ENCODE results near the gene SLC5A4. TPM values are rescaled to one million over a fixed set of nuclear protein-coding genes. Genes with fewer than 3 reads are reported as not detected.

Gene SLC5A4
- polyA plus RNA-seq, 1 donor (not counting 4 experiments of a cell fraction or from before 2014, with no cell fraction given), result not detected

DNA sequence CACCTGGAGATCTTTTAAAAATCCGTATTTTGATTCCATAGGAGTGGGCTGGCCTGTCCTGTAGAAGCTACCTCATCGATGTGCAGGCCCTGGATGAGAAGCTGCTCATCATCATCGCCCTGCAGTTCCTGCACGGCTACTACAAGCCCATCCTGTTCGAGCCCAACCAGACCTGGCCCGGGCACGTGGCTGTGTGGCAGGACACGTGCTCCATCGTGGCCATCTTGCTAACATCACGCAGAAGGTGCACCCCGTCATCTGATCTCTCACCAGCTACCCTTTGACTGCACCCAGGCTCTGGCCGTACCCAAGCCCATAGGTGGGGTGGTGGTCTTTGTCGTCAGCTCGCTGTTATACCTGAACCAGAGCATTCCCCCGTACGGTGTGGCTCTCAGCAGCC is 14.2 kb upstream of the SLC5A4 start:
- no peaks in the 10 kb centered on the region for H3K27me3 ChIP-seq (ENCODE audit: control insufficient read depth, extremely low read depth, insufficient read depth, low read length)
- H3K4me1 ChIP-seq (ENCODE audit: control insufficient read depth, extremely low read depth, insufficient read depth, low read length), result no peaks in the 10 kb centered on the region
- H3K4me2 ChIP-seq (ENCODE audit: control insufficient read depth, extremely low read depth, insufficient read depth, low read depth, low read length), result no peak overlapping the region
- DNase-seq (ENCODE audit: low read depth, low spot score) (no peak), FAIRE-seq (no peak)
- H3K9ac ChIP-seq (ENCODE audit: control insufficient read depth, extremely low read depth, insufficient read depth, low read length), result no peak overlapping the region
- H3K4me3 ChIP-seq (ENCODE audit: control insufficient read depth in 2 of 3, extremely low read depth in 1 of 3, insufficient read depth in 2 of 3, low read depth in 1 of 3, low read length in 3 of 3), result no peak overlapping the region
- H3K36me3 ChIP-seq (ENCODE audit: control insufficient read depth in 2 of 2, extremely low read depth in 1 of 2, insufficient read depth in 2 of 2, low read length in 2 of 2), result no peaks in the 10 kb centered on the region
- no peak overlapping the region for H3K27ac ChIP-seq (ENCODE audit: control insufficient read depth, insufficient read depth, low read length)
- H4K20me1 ChIP-seq (ENCODE audit: control insufficient read depth, extremely low read depth, insufficient read depth, low read length), result no peaks in the 10 kb centered on the region
- H3K79me2 ChIP-seq (ENCODE audit: control insufficient read depth, insufficient read depth, low read length), result no peaks in the 10 kb centered on the region
- TF ChIP-seq EZH2 (IDR thresholded peaks at IDR 0.05; ENCODE audit: low read length), result no peak
- no peak overlapping the region for H2AFZ ChIP-seq (ENCODE audit: control insufficient read depth, low read length)
- H3K9me1 ChIP-seq (ENCODE audit: control insufficient read depth, extremely low read depth, insufficient read depth, low read length), result no peaks in the 10 kb centered on the region
- H3K9me3 ChIP-seq (ENCODE audit: control insufficient read depth, low read depth, low read length), result no peaks in the 10 kb centered on the region
- dilution Hi-C loops (cut with MboI; ENCODE audit: extremely low pct_ligation_motif_present, low sequenced_read_pairs), result no loop called here

DNA sequence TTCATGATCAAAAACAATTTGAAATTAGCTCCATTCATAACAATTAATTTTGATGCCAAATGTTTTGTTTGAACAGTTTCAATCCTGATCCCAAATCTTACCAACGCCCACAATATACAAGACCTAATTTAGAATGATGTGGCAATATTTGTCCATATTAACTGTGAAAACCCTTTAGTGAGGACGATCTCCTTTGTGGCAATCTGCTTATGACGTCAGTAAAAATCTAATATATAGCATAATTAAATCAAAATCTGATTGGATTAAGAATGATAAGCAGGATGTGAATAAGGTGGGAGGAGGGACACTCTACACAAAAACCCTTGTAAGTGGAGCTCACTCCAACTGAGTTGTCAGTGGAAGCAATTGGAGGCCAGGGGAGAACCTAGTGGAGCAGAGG is 11.9 kb upstream of the SLC5A4 start:
- H3K79me2 ChIP-seq (ENCODE audit: control insufficient read depth, insufficient read depth, low read length), result no peaks in the 10 kb centered on the region
- FAIRE-seq (no peak), DNase-seq (ENCODE audit: low read depth, low spot score) (no peak)
- no peak overlapping the region for H3K4me3 ChIP-seq (ENCODE audit: control insufficient read depth in 2 of 3, extremely low read depth in 1 of 3, insufficient read depth in 2 of 3, low read depth in 1 of 3, low read length in 3 of 3)
- H3K9me3 ChIP-seq (ENCODE audit: control insufficient read depth, low read depth, low read length), result no peaks in the 10 kb centered on the region
- no peak overlapping the region for H2AFZ ChIP-seq (ENCODE audit: control insufficient read depth, low read length)
- TF ChIP-seq, protein P1, sequence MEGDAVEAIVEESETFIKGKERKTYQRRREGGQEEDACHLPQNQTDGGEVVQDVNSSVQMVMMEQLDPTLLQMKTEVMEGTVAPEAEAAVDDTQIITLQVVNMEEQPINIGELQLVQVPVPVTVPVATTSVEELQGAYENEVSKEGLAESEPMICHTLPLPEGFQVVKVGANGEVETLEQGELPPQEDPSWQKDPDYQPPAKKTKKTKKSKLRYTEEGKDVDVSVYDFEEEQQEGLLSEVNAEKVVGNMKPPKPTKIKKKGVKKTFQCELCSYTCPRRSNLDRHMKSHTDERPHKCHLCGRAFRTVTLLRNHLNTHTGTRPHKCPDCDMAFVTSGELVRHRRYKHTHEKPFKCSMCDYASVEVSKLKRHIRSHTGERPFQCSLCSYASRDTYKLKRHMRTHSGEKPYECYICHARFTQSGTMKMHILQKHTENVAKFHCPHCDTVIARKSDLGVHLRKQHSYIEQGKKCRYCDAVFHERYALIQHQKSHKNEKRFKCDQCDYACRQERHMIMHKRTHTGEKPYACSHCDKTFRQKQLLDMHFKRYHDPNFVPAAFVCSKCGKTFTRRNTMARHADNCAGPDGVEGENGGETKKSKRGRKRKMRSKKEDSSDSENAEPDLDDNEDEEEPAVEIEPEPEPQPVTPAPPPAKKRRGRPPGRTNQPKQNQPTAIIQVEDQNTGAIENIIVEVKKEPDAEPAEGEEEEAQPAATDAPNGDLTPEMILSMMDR (optimal IDR thresholded peaks at IDR 0.05 in 1 of 3, IDR thresholded peaks at IDR 0.05 in 1 of 3, conservative IDR thresholded peaks at IDR 0.05 in 1 of 3; ENCODE audit: extremely low read depth in 1 of 3, insufficient read depth in 2 of 3, low read length in 3 of 3), result no peak
- TF ChIP-seq EZH2 (IDR thresholded peaks at IDR 0.05; ENCODE audit: low read length), result no peak
- no peaks in the 10 kb centered on the region for H3K9me1 ChIP-seq (ENCODE audit: control insufficient read depth, extremely low read depth, insufficient read depth, low read length)
- dilution Hi-C loops (cut with MboI; ENCODE audit: extremely low pct_ligation_motif_present, low sequenced_read_pairs), result no loop called here
- no peak overlapping the region for H3K9ac ChIP-seq (ENCODE audit: control insufficient read depth, extremely low read depth, insufficient read depth, low read length)
- no peak overlapping the region for H3K27ac ChIP-seq (ENCODE audit: control insufficient read depth, insufficient read depth, low read length)
- H3K4me1 ChIP-seq (ENCODE audit: control insufficient read depth, extremely low read depth, insufficient read depth, low read length), result no peaks in the 10 kb centered on the region
- H3K4me2 ChIP-seq (ENCODE audit: control insufficient read depth, extremely low read depth, insufficient read depth, low read depth, low read length), result no peak overlapping the region
- H3K27me3 ChIP-seq (ENCODE audit: control insufficient read depth, extremely low read depth, insufficient read depth, low read length), result no peaks in the 10 kb centered on the region
- no peaks in the 10 kb centered on the region for H3K36me3 ChIP-seq (ENCODE audit: control insufficient read depth in 2 of 2, extremely low read depth in 1 of 2, insufficient read depth in 2 of 2, low read length in 2 of 2)
- H4K20me1 ChIP-seq (ENCODE audit: control insufficient read depth, extremely low read depth, insufficient read depth, low read length), result no peaks in the 10 kb centered on the region
